ENCODE data around the gene TLR7. TPM values are rescaled to one million over a fixed set of nuclear protein-coding genes. Genes with fewer than 3 reads are reported as not detected.

Gene TLR7
- total and polyA plus RNA-seq, 9 of the 15 experiments (the other 6 are each of a cell fraction or from before 2014, with no cell fraction given): 0.04 to 0.13 (median 0.07) TPM; not detected in 6

DNA sequence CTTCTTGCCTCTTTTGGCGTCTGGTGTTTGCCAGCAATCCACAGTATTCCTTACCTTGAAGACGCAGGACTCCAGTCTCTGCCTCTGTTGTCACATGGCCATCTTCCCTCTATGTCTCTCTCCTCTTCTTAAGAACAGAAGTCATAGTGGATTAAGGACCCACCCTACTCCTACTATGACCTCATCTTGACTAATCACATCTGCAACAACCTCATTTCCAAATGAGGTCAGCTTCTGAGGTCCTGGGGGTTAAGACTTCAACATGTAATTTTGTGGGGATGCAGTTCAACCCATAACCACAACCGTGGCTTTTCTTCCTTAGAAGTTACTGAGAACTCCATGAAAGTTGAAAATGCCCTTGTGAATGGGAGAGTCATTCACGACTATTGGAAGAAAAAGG is 62.8 kb downstream of the TLR7 start (continued):
- TF ChIP-seq, protein P1, sequence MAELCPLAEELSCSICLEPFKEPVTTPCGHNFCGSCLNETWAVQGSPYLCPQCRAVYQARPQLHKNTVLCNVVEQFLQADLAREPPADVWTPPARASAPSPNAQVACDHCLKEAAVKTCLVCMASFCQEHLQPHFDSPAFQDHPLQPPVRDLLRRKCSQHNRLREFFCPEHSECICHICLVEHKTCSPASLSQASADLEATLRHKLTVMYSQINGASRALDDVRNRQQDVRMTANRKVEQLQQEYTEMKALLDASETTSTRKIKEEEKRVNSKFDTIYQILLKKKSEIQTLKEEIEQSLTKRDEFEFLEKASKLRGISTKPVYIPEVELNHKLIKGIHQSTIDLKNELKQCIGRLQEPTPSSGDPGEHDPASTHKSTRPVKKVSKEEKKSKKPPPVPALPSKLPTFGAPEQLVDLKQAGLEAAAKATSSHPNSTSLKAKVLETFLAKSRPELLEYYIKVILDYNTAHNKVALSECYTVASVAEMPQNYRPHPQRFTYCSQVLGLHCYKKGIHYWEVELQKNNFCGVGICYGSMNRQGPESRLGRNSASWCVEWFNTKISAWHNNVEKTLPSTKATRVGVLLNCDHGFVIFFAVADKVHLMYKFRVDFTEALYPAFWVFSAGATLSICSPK (IDR thresholded peaks at IDR 0.05; ENCODE audit: borderline replicate concordance): no peak
- TF ChIP-seq, protein P2, sequence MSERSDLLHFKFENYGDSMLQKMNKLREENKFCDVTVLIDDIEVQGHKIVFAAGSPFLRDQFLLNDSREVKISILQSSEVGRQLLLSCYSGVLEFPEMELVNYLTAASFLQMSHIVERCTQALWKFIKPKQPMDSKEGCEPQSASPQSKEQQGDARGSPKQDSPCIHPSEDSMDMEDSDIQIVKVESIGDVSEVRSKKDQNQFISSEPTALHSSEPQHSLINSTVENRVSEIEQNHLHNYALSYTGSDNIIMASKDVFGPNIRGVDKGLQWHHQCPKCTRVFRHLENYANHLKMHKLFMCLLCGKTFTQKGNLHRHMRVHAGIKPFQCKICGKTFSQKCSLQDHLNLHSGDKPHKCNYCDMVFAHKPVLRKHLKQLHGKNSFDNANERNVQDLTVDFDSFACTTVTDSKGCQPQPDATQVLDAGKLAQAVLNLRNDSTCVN (CRISPR knock-in tag; IDR thresholded peaks at IDR 0.05): no peak
- no peak for TF ChIP-seq MAFF (IDR thresholded peaks at IDR 0.05; ENCODE audit: low read length)
- peak; percentile 74 for TF ChIP-seq FOSL1 (tag; conservative IDR thresholded peaks at IDR 0.05)
- TF ChIP-seq SMAD1 (IDR thresholded peaks at IDR 0.05; ENCODE audit: low read depth, low read length, partially characterized antibody): no peak
- no peak for TF ChIP-seq SPI1 (IDR thresholded peaks at IDR 0.05; ENCODE audit: borderline replicate concordance, low read depth, low read length)

DNA sequence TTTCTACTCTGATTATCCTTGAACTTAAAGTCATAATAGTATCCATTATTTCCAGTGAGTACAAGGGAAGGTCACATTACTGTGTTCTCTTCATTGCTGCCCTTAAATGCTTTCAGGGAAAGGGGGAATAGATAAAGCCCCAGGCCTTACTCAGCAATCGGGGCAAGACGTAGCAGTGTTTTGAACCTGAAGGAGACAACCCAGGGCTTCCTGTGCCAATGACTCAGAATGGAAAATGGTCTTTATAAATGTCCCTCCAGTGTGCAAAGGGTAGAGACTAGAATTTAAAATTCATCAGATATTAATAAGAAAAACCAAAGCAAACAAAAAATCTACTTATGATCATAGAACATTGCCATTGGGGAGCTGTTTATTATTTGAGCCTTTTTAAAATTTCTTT is 63.3 kb downstream of the TLR7 start:
- Histone ChIP-seq H3K9me3 (replicated peaks; ENCODE audit: control insufficient read depth, insufficient read depth, low read depth, low read length) (no peaks in the 10 kb centered on the region), H3K79me2 (ENCODE audit: control insufficient read depth, insufficient read depth, low read length) (no peaks in the 10 kb centered on the region), H3K27ac (ENCODE audit: extremely low read depth, low read depth, low read length) (no peak overlapping the region), H2AFZ (ENCODE audit: low read depth, low read length) (no peak overlapping the region), H3K9ac (ENCODE audit: insufficient read depth in 1 of 2, low read depth in 2 of 2, low read length in 2 of 2) (no peak overlapping the region), H3K4me1 (replicated peaks in 1 of 2; ENCODE audit: control insufficient read depth in 2 of 2, insufficient read depth in 2 of 2, low read length in 2 of 2) (peaks cover 0 to 5% of the 10 kb centered on the region in 2 experiments; a peak in 2 of 5 replicates), H3K4me3 (no peak overlapping the region), H3K36me3 (ENCODE audit: control insufficient read depth, insufficient read depth, low read length) (no peaks in the 10 kb centered on the region), H3K9me1 (ENCODE audit: control insufficient read depth, insufficient read depth, low read length) (no peaks in the 10 kb centered on the region), H3K27me3 (ENCODE audit: control insufficient read depth in 2 of 2, insufficient read depth in 2 of 2, low read length in 2 of 2) (no peaks in the 10 kb centered on the region), H3K4me2 (ENCODE audit: insufficient read depth, low read length) (no peak overlapping the region), H4K20me1 (replicated peaks; ENCODE audit: control insufficient read depth, insufficient read depth, low read length) (no peaks in the 10 kb centered on the region)
- DNase-seq (ENCODE audit: extremely low read depth in 1 of 4, low spot score in 3 of 4) (no peak), FAIRE-seq (no peak), ATAC-seq (no peak)
- in situ Hi-C loops (cut with MboI): no loop called here
- no TSS peak for BruUV-seq (replicated peaks)
- ChIA-PET CTCF (ENCODE audit: low intra/inter-chr PET ratio) (no interaction called here), POLR2A (no interaction called here)
- TF ChIP-seq NR2C2 (CRISPR knock-in tag; IDR thresholded peaks at IDR 0.05) (no peak), NR2C2 (tag; IDR thresholded peaks at IDR 0.05) (peak; percentile 40; the same call in 1 of the 2 replicates), STAT5A (IDR thresholded peaks at IDR 0.05; ENCODE audit: borderline replicate concordance, low read length) (no peak), FOSL1 (tag; conservative IDR thresholded peaks at IDR 0.05) (peak; percentile 51)
- intact Hi-C loops (cut with micrococcal nuclease): no loop called here
- whole genome bisulfite sequencing (ENCODE audit: insufficient coverage, low coverage, missing lambda C conversion rate): 53% methylated on average over 2 of the region's 2 CpGs
